ENCODE results near the gene TCEA2.
"Not testable (repeated sequence)": the region's sequence is repeated elsewhere in the genome, so short reads cannot be mapped to it uniquely, and the experiment has no call there.

Gene TCEA2

DNA sequence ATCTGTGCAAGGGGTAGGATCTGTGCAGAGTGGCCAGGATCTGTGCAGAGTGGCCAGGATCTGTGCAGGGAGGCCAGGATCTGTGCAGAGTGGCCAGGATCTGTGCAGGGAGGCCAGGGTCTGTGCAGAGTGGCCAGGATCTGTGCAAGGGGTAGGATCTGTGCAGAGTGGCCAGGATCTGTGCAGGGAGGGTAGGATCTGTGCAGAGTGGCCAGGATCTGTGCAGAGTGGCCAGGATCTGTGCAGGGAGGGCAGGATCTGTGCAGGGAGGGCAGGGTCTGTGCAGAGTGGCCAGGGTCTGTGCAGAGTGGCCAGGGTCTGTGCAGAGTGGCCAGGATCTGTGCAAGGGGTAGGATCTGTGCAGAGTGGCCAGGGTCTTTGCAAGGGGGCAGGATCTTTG, 25.6 kb downstream of the TCEA2 start:
- not testable (repeated sequence) for FAIRE-seq; DNase-seq (ENCODE audit: extremely low spot score, insufficient read length, low read depth)

GRCh38 chr20:64090165-64090564, 27.2 kb downstream of the TCEA2 start:
- FAIRE-seq (no peak), DNase-seq (ENCODE audit: extremely low spot score, insufficient read length, low read depth) (no peak)

DNA sequence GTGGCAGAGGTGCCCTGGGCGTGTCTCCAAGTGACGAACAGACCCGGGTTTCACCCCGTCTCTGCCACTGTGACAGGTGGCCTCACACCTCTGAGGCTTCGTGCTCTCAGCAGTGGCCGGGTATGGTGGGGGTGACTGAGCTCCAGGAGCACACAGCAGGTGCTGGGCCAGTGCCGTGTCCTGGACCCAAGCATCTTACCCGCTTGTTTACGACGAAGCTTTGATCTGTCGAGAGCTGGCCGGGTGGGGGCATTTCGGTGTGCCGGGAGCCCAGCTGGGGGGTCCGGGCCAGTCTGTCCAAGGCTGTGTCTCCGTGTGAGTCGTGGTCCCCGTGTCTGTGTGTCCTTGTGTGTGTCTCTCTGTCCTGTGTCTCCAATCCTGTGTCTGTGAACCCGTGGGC, 28.3 kb downstream of the TCEA2 start:
- DNase-seq (ENCODE audit: extremely low spot score, insufficient read length, low read depth): no peak
- no peak for FAIRE-seq

DNA sequence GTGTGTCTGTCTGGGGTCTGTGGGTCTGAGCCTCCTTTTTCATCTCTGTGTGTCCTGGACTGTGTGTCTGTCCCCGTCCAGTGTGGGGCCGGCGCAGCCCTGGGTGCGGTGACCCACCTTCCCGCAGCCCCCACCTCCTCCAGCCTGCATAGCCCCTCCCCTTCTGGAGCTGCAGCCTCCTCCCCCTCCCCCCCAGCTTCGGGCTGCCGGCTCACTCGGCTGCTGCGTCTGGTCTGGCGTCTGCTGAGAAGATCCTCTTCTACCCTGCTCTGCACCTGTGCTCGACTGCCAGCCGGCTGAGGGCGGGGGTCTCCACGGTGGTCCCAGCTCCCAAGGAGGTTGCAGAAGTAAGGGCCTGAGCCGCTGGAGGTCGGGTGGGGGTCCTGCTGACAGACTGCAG, 28.8 kb downstream of the TCEA2 start:
- DNase-seq (ENCODE audit: extremely low spot score, insufficient read length, low read depth) (no peak), FAIRE-seq (no peak)

- no peak for FAIRE-seq
- DNase-seq (ENCODE audit: extremely low spot score, insufficient read length, low read depth): no peak
Observed at GRCh38 chr20:64092258-64093012, 29.4 kb downstream of the TCEA2 start.

DNA sequence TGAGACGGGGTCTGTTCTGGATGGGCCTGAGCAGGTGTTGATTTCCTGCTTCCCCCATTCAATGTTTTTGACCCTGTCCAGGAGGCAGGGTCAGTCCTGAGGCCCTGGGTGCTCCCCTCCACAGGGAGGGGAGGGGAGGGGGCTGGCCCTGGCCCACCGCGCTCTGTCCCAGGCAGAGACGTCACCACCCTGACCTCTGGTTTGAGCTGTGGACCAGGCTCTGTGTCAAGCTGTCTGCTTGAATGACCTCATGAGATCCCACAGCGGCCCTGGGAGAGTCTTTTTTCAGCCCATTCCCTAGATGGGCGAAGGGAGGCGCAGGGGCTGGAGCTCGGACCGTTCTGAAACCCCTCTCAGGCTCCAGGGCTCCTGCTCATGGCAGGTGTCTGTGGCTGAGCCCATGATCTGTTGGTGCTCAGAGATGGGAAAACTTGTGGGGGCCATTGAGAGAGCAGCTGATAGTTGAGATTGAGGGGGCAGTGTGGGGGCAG, 30.1 kb downstream of the TCEA2 start:
- FAIRE-seq: no peak
- no peak for DNase-seq (ENCODE audit: extremely low spot score, insufficient read length, low read depth)

DNA sequence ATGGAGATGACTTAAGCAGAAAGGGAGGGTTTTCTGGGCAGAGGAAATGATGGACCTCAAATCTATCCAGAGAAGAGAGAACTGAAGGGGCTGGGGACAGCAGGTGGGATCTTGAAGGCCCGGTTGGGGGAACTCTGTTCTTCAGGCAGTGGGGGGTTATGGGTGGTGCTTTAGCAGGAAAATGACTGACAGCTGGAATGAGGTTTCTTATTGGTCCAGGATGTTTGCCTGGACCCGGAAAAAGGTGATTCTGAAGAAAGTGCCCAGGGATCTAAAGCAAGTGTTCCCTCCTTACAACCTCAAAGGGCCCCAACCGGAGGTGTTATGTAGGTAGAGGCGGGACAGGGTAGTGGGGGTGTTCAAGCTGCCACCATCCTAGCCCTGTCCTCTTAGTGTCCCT, 32.5 kb downstream of the TCEA2 start:
- DNase-seq (ENCODE audit: extremely low spot score, insufficient read length, low read depth): no peak
- no peak for FAIRE-seq

- DNase-seq (ENCODE audit: extremely low spot score, insufficient read length, low read depth) (no peak), FAIRE-seq (no peak)
Observed at GRCh38 chr20:64095927-64096326, 32.9 kb downstream of the TCEA2 start.

DNA sequence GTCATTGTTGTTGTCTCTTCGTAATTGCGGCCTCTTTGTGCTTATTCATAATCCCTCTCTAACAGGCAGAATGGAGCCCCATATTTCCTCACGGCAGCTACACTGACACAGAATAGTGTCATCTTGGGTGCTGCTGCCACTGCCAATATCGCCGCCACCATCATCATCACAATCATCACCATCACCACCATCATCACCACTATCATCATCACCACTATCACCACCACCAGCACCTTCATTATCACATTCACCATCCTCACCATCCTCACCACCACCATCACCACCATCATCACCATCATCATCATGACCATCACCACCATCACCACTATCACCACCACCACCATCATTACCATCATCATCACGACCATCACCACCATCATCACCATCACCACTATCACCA, 33.5 kb downstream of the TCEA2 start:
- FAIRE-seq (peak; percentile 5), DNase-seq (ENCODE audit: extremely low spot score, insufficient read length, low read depth) (no peak)

- FAIRE-seq (no peak), DNase-seq (ENCODE audit: extremely low spot score, insufficient read length, low read depth) (no peak)
Observed at GRCh38 chr20:64098471-64099013, 35.5 kb downstream of the TCEA2 start.

DNA sequence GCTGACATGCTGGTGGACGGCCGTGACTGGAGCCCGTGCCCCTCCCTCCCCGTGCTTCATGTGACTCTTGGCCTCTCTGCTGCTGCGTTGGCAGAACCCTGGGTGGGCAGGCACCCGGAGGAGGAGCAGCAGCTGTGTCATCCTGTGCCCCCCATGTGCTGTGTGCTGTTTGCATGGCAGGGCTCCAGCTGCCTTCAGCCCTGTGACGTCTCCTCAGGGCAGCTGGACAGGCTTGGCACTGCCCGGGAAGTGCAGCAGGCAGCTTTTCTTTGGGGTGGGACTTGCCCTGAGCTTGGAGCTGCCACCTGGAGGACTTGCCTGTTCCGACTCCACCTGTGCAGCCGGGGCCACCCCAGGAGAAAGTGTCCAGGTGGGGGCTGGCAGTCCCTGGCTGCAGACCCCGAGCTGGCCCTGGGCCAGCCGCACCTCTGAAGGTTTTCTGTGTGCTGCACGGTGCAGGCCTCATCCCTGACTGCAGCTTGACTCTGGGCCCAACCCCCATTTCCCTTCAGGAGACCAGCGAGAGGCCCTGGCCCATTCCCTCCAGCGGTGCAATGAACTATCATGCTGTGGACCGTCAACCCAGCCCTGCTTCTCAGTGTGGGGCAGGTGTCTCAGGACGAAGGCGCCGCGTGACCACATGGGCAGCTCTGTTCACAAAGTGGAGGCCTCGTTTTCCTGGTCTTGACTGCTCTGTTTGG, 36.2 kb downstream of the TCEA2 start:
- FAIRE-seq (no peak), DNase-seq (ENCODE audit: extremely low spot score, insufficient read length, low read depth) (no peak)

DNA sequence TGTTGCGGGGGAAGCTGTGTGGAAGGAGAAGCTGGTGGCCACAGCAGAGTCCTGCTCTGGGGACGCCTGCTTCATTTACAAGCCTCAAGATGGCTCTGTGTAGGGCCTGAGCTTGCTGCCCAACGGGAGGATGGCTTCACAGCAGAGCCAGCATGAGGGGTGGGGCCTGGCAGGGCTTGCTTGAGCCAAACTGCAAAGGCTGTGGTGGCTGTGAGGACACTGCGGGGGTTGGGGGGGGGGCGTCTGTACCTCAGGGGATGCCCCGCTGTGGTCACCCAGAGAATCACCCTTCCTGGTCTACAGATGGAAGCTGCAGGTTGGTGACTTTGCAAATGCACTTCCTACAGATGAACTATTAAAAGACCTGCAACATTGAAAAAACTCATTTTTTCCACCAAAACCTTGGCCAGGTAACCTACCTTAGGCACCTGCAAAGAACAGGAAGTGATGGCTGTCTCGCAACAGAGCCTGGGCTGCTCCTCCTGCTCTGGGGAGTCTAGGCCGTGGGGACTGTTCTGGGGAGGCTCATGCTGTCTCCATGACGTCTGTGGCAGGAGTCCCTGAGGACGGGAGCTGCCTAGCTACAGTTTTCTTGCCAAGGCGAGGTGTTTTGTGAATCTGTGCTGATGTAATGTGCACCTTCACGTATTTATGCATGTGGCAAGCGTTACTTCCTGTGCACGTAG, 37.0 kb downstream of the TCEA2 start:
- DNase-seq (ENCODE audit: extremely low spot score, insufficient read length, low read depth): no peak
- peak; percentile 44 for FAIRE-seq

DNA sequence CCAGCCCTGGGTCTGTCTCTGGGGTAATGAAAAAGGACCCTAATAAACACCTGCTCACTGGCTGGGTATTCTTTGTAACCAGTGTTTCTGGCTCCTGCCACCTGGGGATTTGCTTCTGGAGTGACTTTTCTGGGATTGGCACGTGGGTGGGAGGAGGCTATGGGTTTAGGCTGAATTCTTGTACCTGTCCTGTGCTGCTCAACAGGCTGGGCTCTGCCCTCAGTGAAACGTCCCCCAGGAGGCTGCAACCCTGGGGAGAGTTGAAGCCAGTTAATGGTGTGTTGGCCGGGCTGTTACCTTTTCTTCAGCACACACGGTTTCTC, 37.5 kb downstream of the TCEA2 start:
- FAIRE-seq (no peak), DNase-seq (ENCODE audit: extremely low spot score, insufficient read length, low read depth) (no peak)

DNA sequence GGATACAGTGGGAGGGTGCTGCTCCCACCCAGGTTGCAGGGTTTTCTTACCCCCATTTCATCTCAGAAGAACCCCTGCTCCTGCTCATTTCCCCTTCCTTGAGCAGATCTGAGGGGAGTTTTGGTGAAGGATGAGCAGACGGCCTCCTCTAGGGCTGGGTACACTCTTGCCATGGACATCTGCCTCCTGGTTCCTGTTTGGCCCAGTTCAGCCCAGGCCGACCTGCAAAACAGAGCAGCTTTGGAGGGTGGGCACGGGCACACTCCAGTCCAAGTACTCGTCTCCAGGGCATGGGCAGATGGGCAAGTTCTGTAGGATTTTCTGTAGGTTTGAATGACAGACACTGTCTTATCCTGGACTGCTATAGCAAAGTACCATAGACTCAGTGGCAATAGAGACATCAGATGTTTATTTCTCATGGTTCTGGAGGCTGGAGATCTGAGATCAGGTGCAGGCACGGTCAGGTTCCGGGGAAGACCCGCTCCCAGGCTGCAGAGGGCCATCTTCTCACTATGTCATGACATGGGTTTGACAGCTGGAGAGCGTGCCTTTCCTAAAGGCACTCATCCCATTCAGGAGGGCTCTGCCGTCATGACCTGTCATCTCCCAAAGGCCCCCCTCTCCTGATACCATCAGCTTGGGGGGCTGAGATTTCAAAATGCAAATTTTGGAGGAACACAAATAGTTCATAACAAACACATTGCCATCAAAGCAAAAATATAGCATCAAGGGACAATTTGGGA, 38.1 kb downstream of the TCEA2 start:
- no peak for FAIRE-seq
- no peak for DNase-seq (ENCODE audit: extremely low spot score, insufficient read length, low read depth)

- DNase-seq (ENCODE audit: extremely low spot score, insufficient read length, low read depth) (no peak), FAIRE-seq (no peak)
Observed at GRCh38 chr20:64101731-64102621, 39.0 kb downstream of the TCEA2 start.

DNA sequence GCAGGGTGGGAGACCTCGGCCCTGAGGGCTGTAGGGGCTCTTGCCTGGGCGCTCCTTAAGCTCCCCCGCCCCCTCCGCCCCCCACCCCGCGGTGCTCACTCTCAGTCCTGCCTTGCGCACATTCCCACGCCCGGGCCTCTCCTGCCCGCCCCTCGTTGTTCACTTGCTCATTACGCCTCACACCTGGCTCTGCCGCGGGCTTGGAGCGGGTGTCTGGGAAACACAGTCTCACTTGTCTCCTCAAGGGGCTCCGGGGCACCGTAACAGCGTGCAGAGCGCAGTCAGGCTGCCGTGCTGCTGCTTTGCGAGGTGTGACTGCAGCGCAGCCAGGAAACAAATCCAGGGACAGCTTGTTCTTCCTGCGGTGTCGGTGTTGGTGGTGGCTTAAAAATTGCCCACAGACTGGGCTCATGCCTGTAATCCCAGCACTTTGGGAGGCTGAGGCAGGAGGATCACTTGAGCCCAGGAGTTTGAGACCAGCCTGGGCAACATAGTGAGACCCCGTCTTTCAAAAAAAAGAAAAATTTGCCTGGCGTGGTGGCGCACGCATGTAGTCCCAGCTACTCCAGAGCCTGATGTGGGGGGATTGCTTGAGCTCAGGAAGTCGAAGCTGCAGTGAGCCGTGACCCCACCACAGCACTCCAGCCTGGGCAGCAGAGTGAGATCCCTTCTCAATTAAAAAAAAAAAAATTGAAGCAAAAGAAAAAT, 39.8 kb downstream of the TCEA2 start:
- no peak for DNase-seq (ENCODE audit: extremely low spot score, insufficient read length, low read depth)
- no peak for FAIRE-seq

DNA sequence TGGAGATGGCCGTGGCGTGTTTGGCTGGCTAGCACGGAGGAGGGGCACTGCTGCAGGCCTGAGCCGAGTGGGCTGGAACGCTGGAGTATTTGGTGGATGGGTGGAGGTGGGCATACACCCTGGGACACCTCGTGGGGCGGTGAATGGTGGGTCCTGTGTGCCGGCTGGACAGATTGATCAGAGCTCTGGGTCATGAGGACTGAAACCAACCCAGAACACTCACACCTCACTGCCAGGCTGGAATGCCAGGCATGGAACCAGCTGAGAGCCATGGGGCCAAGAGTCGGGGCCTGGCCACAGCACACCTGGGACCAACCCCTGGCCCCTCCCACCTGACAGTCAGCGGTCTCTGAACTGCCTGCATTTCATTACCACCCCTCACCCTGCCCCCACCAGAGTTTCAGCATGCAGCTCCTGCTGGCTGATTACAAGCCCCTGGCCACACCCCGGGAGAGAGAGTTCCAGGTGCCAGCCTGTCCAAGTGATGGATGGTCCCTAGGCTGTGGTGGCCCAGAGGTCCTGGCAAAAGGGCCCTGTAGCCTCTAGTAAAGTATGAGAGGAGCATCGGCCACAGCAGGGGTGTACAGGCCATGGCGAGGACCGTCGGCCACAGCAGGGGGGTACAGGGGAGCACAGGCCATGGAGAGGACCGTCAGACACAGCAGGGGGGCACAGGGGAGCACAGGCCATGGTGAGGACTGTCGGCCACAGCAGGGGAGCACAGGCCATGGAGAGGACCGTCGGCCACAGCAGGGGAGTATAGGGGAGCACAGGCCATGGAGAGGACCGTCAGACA, 41.1 kb downstream of the TCEA2 start:
- DNase-seq (ENCODE audit: extremely low spot score, insufficient read length, low read depth) (no peak), FAIRE-seq (no peak)

Data from GM18507 (cell line).